HepG2 (cell line): ENCODE results near the gene KLKB1.

ENCODE experiments used
- ARNTL ChIP-seq: sonication (generic); formaldehyde crosslinking; IDR thresholded peaks from 2 replicates; pipeline ENCODE4 v1.4.0; 2020; ENCODE audit warnings: mild to moderate bottlenecking, missing genetic modification reagents
- BCLAF1 ChIP-seq: fragments of 450-650 bp; IDR thresholded peaks from 2 replicates; pipeline ENCODE4 v1.6.1; 2017; ENCODE audit warnings: mild to moderate bottlenecking
- CTCF ChIP-seq: sonication (generic); formaldehyde crosslinking; IDR thresholded peaks from 2 replicates; pipeline ENCODE4 v1.5.0; 2020; ENCODE audit warnings: mild to moderate bottlenecking, missing genetic modification reagents, moderate library complexity
- KIAA2018 ChIP-seq: sonication (generic); formaldehyde crosslinking; IDR thresholded peaks from 2 replicates; pipeline ENCODE4 v1.5.0; 2020; ENCODE audit warnings: mild to moderate bottlenecking, missing genetic modification reagents, borderline replicate concordance
- LRRFIP1 ChIP-seq: sonication (generic); formaldehyde crosslinking; conservative IDR thresholded peaks from 2 replicates; pipeline ENCODE4 v1.4.0; 2020; ENCODE audit warnings: missing genetic modification reagents
- NFIC ChIP-seq: IDR thresholded peaks from 2 replicates; pipeline ENCODE4 v1.6.1; 2012; ENCODE audit warnings: mild to moderate bottlenecking, low read length, inconsistent platforms
- POLR2A ChIP-seq, 2 experiments: IDR thresholded peaks; 2 replicates each; pipeline ENCODE4 v1.6.1; 2011; ENCODE audit warnings: low read depth in 2 of 2, low read length in 2 of 2, mild to moderate bottlenecking in 1 of 2, moderate library complexity in 1 of 2; ENCODE audit not compliant: insufficient read depth in 1 of 2
- POLR2AphosphoS5 ChIP-seq: IDR thresholded peaks from 2 replicates; pipeline ENCODE4 v1.6.1; 2012; ENCODE audit warnings: low read depth, low read length
- PTBP1 ChIP-seq: fragments of 200-400 bp; formaldehyde crosslinking; IDR thresholded peaks from 2 replicates; pipeline ENCODE4 v1.6.1; 2018; ENCODE audit warnings: low read length, low read depth; ENCODE audit not compliant: poor library complexity, severe bottlenecking
- TBL1XR1 ChIP-seq: fragments of 150-350 bp; IDR thresholded peaks from 2 replicates; pipeline ENCODE4 v1.6.1; 2014; ENCODE audit warnings: borderline replicate concordance, low read length; ENCODE audit not compliant: partially characterized antibody
- ZNF414 ChIP-seq: sonication (generic); formaldehyde crosslinking; IDR thresholded peaks from 2 replicates; pipeline ENCODE4 v1.5.0; 2020; ENCODE audit warnings: missing genetic modification reagents

- TF ChIP-seq ZNF414 (CRISPR knock-in tag) (no peak), CTCF (CRISPR knock-in tag) (no peak), POLR2A (IDR thresholded peaks at IDR 0.05; ENCODE audit: insufficient read depth in 1 of 2, low read depth in 2 of 2, low read length in 2 of 2) (no peak), NFIC (no peak), TBL1XR1 (no peak), PTBP1 (no peak), ARNTL (CRISPR knock-in tag) (no peak), POLR2AphosphoS5 (no peak), LRRFIP1 (CRISPR knock-in tag) (no peak), BCLAF1 (no peak), KIAA2018 (CRISPR knock-in tag) (no peak)
Observed at GRCh38 chr4:186307916-186308315, 80.6 kb downstream of the KLKB1 start.
